Measurements from ENCODE around the gene ASCL2. TPM values are rescaled to one million over a fixed set of nuclear protein-coding genes. Genes with fewer than 3 reads are reported as not detected.

The ASCL2 gene
- total and polyA plus RNA-seq, 10 of the 15 experiments (the other 5 are each of a cell fraction or from before 2014, with no cell fraction given): not detected

- no peaks in the 10 kb centered on the region; a peak in 1 of 4 replicates for H3K27me3 ChIP-seq (replicated peaks in 1 of 2; ENCODE audit: control insufficient read depth in 2 of 2, insufficient read depth in 2 of 2, low read length in 1 of 2)
- no TSS peak for BruUV-seq (replicated peaks)
- intact Hi-C loops (cut with micrococcal nuclease; ENCODE audit: unreplicated experiment) (no loop called here), in situ Hi-C loops (cut with MboI) (no loop called here)
- no peaks in the 10 kb centered on the region for H3K9me3 ChIP-seq (replicated peaks; ENCODE audit: control insufficient read depth, insufficient read depth, low read length)
- FAIRE-seq: no peak
- H3K9ac ChIP-seq (ENCODE audit: control insufficient read depth, insufficient read depth, low read length): no peak overlapping the region
- H3K27ac ChIP-seq (ENCODE audit: control insufficient read depth, insufficient read depth): no peak overlapping the region
- ChIA-PET CTCF (interaction anchor here (0.6 to 1.2 kb wide), 2 partner anchors 29 to 54 kb away, joined by 3 to 4 read pairs; no protein-coding TSS in a partner anchor), SMC1A (ENCODE audit: uncharacterized antibody, unreplicated experiment) (no interaction called here), RAD21 (ENCODE audit: unreplicated experiment) (no interaction called here), POLR2A (interaction anchor here (0.6 kb wide), 1 partner anchor 44 kb away, joined by 4 read pairs; no protein-coding TSS in a partner anchor)
- DNase-seq (ENCODE audit: low read depth, low spot score): no peak
- H2AFZ ChIP-seq (ENCODE audit: control insufficient read depth, low read depth, low read length): no peak overlapping the region
- no peaks in the 10 kb centered on the region for H3K4me1 ChIP-seq (ENCODE audit: control insufficient read depth, insufficient read depth, low read length)
- no peak overlapping the region for H3K4me3 ChIP-seq
- H3K4me2 ChIP-seq (ENCODE audit: control insufficient read depth, insufficient read depth): no peak overlapping the region
- no peak for TF ChIP-seq NFYB (IDR thresholded peaks at IDR 0.05; ENCODE audit: insufficient read depth, low read depth, low read length)
- TF ChIP-seq MTA2 (IDR thresholded peaks at IDR 0.05; ENCODE audit: low read depth): no peak
- TF ChIP-seq FOXM1 (IDR thresholded peaks at IDR 0.05; ENCODE audit: low read depth, low read length): no peak
- no peak for TF ChIP-seq MXI1 (IDR thresholded peaks at IDR 0.05; ENCODE audit: low read depth, low read length)
- TF ChIP-seq NR2F1 (conservative IDR thresholded peaks at IDR 0.05): no peak
- no peak for TF ChIP-seq E2F4 (IDR thresholded peaks at IDR 0.05; ENCODE audit: low read depth, low read length)
- TF ChIP-seq SMC3 (IDR thresholded peaks at IDR 0.05; ENCODE audit: borderline replicate concordance, low read length): no peak
- TF ChIP-seq CREM (IDR thresholded peaks at IDR 0.05; ENCODE audit: low read depth): no peak
- no peak for TF ChIP-seq ZNF622 (IDR thresholded peaks at IDR 0.05)
- TF ChIP-seq ZNF274 (IDR thresholded peaks at IDR 0.05; ENCODE audit: insufficient read depth, insufficient read length): no peak
- no peak for TF ChIP-seq ZBED1 (IDR thresholded peaks at IDR 0.05; ENCODE audit: borderline replicate concordance)
- TF ChIP-seq SMAD1 (IDR thresholded peaks at IDR 0.05; ENCODE audit: low read depth, partially characterized antibody): no peak
- TF ChIP-seq MEF2B (IDR thresholded peaks at IDR 0.05; ENCODE audit: partially characterized antibody, poor library complexity, severe bottlenecking): no peak
- no peak for TF ChIP-seq NBN (IDR thresholded peaks at IDR 0.05)
- no peak for TF ChIP-seq ESRRA (IDR thresholded peaks at IDR 0.05; ENCODE audit: low read length)
- TF ChIP-seq RB1 (IDR thresholded peaks at IDR 0.05; ENCODE audit: borderline replicate concordance): no peak
- TF ChIP-seq SKIL (IDR thresholded peaks at IDR 0.05; ENCODE audit: low read depth, poor library complexity, severe bottlenecking): no peak
- TF ChIP-seq ATF3 (IDR thresholded peaks at IDR 0.05; ENCODE audit: borderline replicate concordance, extremely low read depth, low read depth, low read length): no peak
- ATAC-seq: no peak
- no peaks in the 10 kb centered on the region for H4K20me1 ChIP-seq (ENCODE audit: control insufficient read depth, insufficient read depth)
- H3K79me2 ChIP-seq (ENCODE audit: control insufficient read depth, insufficient read depth, low read length): no peaks in the 10 kb centered on the region
- H3K36me3 ChIP-seq (ENCODE audit: control insufficient read depth in 2 of 2, insufficient read depth in 2 of 2, low read length in 1 of 2): no peaks in the 10 kb centered on the region
- WGBS (ENCODE audit: insufficient coverage, insufficient replicate concordance, low lambda C conversion rate, missing lambda C conversion rate): 19% methylated on average over 15 of the region's 20 CpGs
Measured at GRCh38 chr11:2249189-2249916, 21.0 kb downstream of the ASCL2 start.
